Measurements from ENCODE around the gene GNG12.

GNG12 gene

DNA sequence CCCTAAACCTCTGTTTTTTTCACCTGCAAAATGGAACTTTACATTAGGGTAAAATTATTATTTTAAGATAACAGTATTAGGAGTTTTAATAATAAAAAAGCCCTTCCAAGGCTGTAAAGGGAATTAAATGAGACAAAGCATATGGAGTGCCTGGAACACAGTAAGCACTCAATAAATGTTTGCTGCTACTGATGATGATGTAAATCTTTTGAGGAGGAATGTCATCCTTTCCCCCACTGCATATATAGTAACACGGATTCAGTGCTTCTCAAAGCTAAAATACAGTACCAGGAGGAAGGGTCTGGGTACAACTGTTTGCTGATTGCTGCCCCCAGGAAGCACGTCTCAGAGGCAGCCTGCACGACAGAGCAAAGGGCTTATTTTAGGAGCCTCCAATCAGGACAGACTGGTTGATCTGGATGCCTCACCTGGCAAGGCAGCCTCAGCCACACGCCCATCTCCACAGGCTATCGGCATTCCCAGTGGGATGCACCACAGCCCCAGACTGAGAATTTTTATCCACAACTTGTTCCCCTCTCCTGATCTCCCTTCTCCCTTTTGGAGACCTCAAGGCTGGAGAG is 83.9 kb downstream of the GNG12 start:
- Histone ChIP-seq H3K9ac (ENCODE audit: low read depth in 1 of 2, low read length in 2 of 2) (peak overlapping the region; percentile 6 to 30), H3K4me1 (ENCODE audit: control insufficient read depth in 1 of 2, insufficient read depth in 2 of 2, low read length in 2 of 2) (peaks cover 43 to 48% of the 10 kb centered on the region in 2 donors), H3K9me3 (ENCODE audit: control insufficient read depth in 1 of 2, low read length in 2 of 2) (no peaks in the 10 kb centered on the region), H3K4me3 (ENCODE audit: low read depth in 1 of 2, low read length in 2 of 2) (no peak overlapping the region), H3K36me3 (ENCODE audit: control insufficient read depth in 1 of 2, insufficient read depth in 2 of 2, low read length in 2 of 2) (no peaks in the 10 kb centered on the region), H3K27ac (ENCODE audit: low read depth, low read length) (peak overlapping the region; percentile 63), H3K27me3 (ENCODE audit: control insufficient read depth in 1 of 2, insufficient read depth in 2 of 2, low read length in 2 of 2) (no peaks in the 10 kb centered on the region)

GRCh38 chr1:67748630-67749029 is 84.6 kb downstream of the GNG12 start:
- Histone ChIP-seq H3K9ac (ENCODE audit: low read depth in 1 of 2, low read length in 2 of 2) (peak overlapping the region; percentile 16 to 20), H3K36me3 (ENCODE audit: control insufficient read depth in 1 of 2, insufficient read depth in 2 of 2, low read length in 2 of 2) (no peaks in the 10 kb centered on the region), H3K4me3 (ENCODE audit: low read depth in 1 of 2, low read length in 2 of 2) (peak overlapping the region; percentile 37 to 41), H3K27ac (ENCODE audit: low read depth, low read length) (no peak overlapping the region), H3K27me3 (ENCODE audit: control insufficient read depth in 1 of 2, insufficient read depth in 2 of 2, low read length in 2 of 2) (no peaks in the 10 kb centered on the region), H3K4me1 (ENCODE audit: control insufficient read depth in 1 of 2, insufficient read depth in 2 of 2, low read length in 2 of 2) (peaks cover 38 to 45% of the 10 kb centered on the region in 2 donors), H3K9me3 (ENCODE audit: control insufficient read depth in 1 of 2, low read length in 2 of 2) (no peaks in the 10 kb centered on the region)

GRCh38 chr1:67747671-67748546 is 85.4 kb downstream of the GNG12 start:
- Histone ChIP-seq H3K9ac (ENCODE audit: low read depth in 1 of 2, low read length in 2 of 2) (peak overlapping the region in 1 of 2 donors; percentile 20), H3K4me1 (ENCODE audit: control insufficient read depth in 1 of 2, insufficient read depth in 2 of 2, low read length in 2 of 2) (peaks cover 36 to 53% of the 10 kb centered on the region in 2 donors), H3K27me3 (ENCODE audit: control insufficient read depth in 1 of 2, insufficient read depth in 2 of 2, low read length in 2 of 2) (no peaks in the 10 kb centered on the region), H3K9me3 (ENCODE audit: control insufficient read depth in 1 of 2, low read length in 2 of 2) (no peaks in the 10 kb centered on the region), H3K4me3 (ENCODE audit: low read depth in 1 of 2, low read length in 2 of 2) (peak overlapping the region; percentile 37 to 41), H3K27ac (ENCODE audit: low read depth, low read length) (no peak overlapping the region), H3K36me3 (ENCODE audit: control insufficient read depth in 1 of 2, insufficient read depth in 2 of 2, low read length in 2 of 2) (no peaks in the 10 kb centered on the region)

GRCh38 chr1:67745875-67746698 is 87.2 kb downstream of the GNG12 start:
- Histone ChIP-seq H3K36me3 (ENCODE audit: control insufficient read depth in 1 of 2, insufficient read depth in 2 of 2, low read length in 2 of 2) (no peaks in the 10 kb centered on the region), H3K27me3 (ENCODE audit: control insufficient read depth in 1 of 2, insufficient read depth in 2 of 2, low read length in 2 of 2) (no peaks in the 10 kb centered on the region), H3K4me1 (ENCODE audit: control insufficient read depth in 1 of 2, insufficient read depth in 2 of 2, low read length in 2 of 2) (peaks cover 46 to 64% of the 10 kb centered on the region in 2 donors), H3K27ac (ENCODE audit: low read depth, low read length) (no peak overlapping the region), H3K9me3 (ENCODE audit: control insufficient read depth in 1 of 2, low read length in 2 of 2) (no peaks in the 10 kb centered on the region), H3K9ac (ENCODE audit: low read depth in 1 of 2, low read length in 2 of 2) (no peak overlapping the region), H3K4me3 (ENCODE audit: low read depth in 1 of 2, low read length in 2 of 2) (no peak overlapping the region)

GRCh38 chr1:67743072-67743725 is 90.1 kb downstream of the GNG12 start:
- Histone ChIP-seq H3K27me3 (ENCODE audit: control insufficient read depth in 1 of 2, insufficient read depth in 2 of 2, low read length in 2 of 2) (no peaks in the 10 kb centered on the region), H3K9ac (ENCODE audit: low read depth in 1 of 2, low read length in 2 of 2) (no peak overlapping the region), H3K36me3 (ENCODE audit: control insufficient read depth in 1 of 2, insufficient read depth in 2 of 2, low read length in 2 of 2) (no peaks in the 10 kb centered on the region), H3K27ac (ENCODE audit: low read depth, low read length) (no peak overlapping the region), H3K4me3 (ENCODE audit: low read depth in 1 of 2, low read length in 2 of 2) (no peak overlapping the region), H3K4me1 (ENCODE audit: control insufficient read depth in 1 of 2, insufficient read depth in 2 of 2, low read length in 2 of 2) (peaks cover 33 to 58% of the 10 kb centered on the region in 2 donors), H3K9me3 (ENCODE audit: control insufficient read depth in 1 of 2, low read length in 2 of 2) (no peaks in the 10 kb centered on the region)

DNA sequence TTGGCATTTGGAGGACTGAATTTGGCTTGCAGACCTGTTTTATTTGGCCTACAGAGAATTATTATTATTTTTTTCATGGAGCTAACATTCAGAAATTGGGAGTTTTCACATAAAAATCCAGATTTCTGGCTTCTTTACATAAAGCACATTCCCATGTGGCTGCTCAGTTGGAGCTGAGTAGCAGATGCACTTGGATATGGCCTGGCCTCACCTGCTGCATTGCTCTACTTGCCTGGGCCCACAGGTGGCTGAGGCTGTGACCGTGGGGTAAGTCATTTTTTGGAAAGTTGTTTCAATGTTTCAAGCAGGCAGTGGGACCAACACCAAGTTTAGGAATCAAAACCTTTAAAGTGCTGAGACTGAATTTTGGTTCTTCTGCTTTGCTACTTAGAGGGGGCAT is 91.5 kb downstream of the GNG12 start:
- H3K27ac ChIP-seq (ENCODE audit: low read depth, low read length) = no peak overlapping the region
- no peaks in the 10 kb centered on the region for H3K9me3 ChIP-seq (ENCODE audit: control insufficient read depth in 1 of 2, low read length in 2 of 2)
- no peak overlapping the region for H3K4me3 ChIP-seq (ENCODE audit: low read depth in 1 of 2, low read length in 2 of 2)
- H3K4me1 ChIP-seq (ENCODE audit: control insufficient read depth in 1 of 2, insufficient read depth in 2 of 2, low read length in 2 of 2) = peaks cover 33 to 58% of the 10 kb centered on the region in 2 donors
- H3K27me3 ChIP-seq (ENCODE audit: control insufficient read depth in 1 of 2, insufficient read depth in 2 of 2, low read length in 2 of 2) = no peaks in the 10 kb centered on the region
- no peaks in the 10 kb centered on the region for H3K36me3 ChIP-seq (ENCODE audit: control insufficient read depth in 1 of 2, insufficient read depth in 2 of 2, low read length in 2 of 2)
- H3K9ac ChIP-seq (ENCODE audit: low read depth in 1 of 2, low read length in 2 of 2) = no peak overlapping the region

- no peaks in the 10 kb centered on the region for H3K36me3 ChIP-seq (ENCODE audit: control insufficient read depth in 1 of 2, insufficient read depth in 2 of 2, low read length in 2 of 2)
- H3K4me1 ChIP-seq (ENCODE audit: control insufficient read depth in 1 of 2, insufficient read depth in 2 of 2, low read length in 2 of 2) = peaks cover 39 to 58% of the 10 kb centered on the region in 2 donors
- H3K4me3 ChIP-seq (ENCODE audit: low read depth in 1 of 2, low read length in 2 of 2) = no peak overlapping the region
- H3K27ac ChIP-seq (ENCODE audit: low read depth, low read length) = no peak overlapping the region
- no peaks in the 10 kb centered on the region for H3K9me3 ChIP-seq (ENCODE audit: control insufficient read depth in 1 of 2, low read length in 2 of 2)
- H3K9ac ChIP-seq (ENCODE audit: low read depth in 1 of 2, low read length in 2 of 2) = no peak overlapping the region
- H3K27me3 ChIP-seq (ENCODE audit: control insufficient read depth in 1 of 2, insufficient read depth in 2 of 2, low read length in 2 of 2) = no peaks in the 10 kb centered on the region
Measured at GRCh38 chr1:67741121-67741520, 92.1 kb downstream of the GNG12 start.

DNA sequence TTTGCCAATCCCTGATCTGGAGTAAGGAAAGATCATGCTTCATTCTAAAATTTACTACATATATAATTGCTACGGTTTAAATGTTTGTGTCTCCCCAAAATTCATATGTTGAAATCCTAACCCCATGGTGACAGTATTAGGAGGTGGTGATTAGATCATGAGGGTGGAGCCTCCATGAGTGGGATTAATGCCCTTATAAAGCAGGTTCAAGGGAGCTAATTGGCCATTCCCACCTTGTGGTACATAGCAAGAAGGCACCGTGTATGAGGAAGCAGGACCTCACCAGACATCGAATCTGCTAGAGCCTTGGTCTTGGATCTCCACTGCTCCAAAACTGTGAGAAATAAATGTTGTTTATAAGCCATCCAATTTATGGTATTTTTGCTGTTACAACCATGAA is 92.7 kb downstream of the GNG12 start:
- H3K27ac ChIP-seq (ENCODE audit: low read depth, low read length) = no peak overlapping the region
- peaks cover 45 to 58% of the 10 kb centered on the region in 2 donors for H3K4me1 ChIP-seq (ENCODE audit: control insufficient read depth in 1 of 2, insufficient read depth in 2 of 2, low read length in 2 of 2)
- no peaks in the 10 kb centered on the region for H3K36me3 ChIP-seq (ENCODE audit: control insufficient read depth in 1 of 2, insufficient read depth in 2 of 2, low read length in 2 of 2)
- H3K4me3 ChIP-seq (ENCODE audit: low read depth in 1 of 2, low read length in 2 of 2) = no peak overlapping the region
- H3K9ac ChIP-seq (ENCODE audit: low read depth in 1 of 2, low read length in 2 of 2) = no peak overlapping the region
- H3K9me3 ChIP-seq (ENCODE audit: control insufficient read depth in 1 of 2, low read length in 2 of 2) = no peaks in the 10 kb centered on the region
- no peaks in the 10 kb centered on the region for H3K27me3 ChIP-seq (ENCODE audit: control insufficient read depth in 1 of 2, insufficient read depth in 2 of 2, low read length in 2 of 2)

DNA sequence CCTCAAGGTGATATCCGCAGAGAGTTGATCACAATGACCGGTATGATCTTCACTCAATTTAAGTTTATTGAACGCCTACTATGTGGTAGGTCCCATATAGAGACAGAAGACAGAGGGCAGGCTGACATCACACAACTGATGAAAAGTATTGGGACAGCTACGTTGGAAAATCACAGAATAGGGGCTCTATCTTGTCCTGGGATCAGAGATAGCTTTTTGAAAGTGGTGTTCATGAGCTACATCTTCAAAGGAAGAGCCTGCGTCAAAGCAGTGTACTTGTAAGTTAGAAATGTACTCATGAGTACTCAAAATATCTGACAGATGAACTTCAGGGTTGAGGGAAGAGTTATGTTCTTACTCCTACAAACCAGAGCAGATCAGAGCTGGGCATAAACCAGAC is 93.9 kb downstream of the GNG12 start:
- Histone ChIP-seq H3K4me1 (ENCODE audit: control insufficient read depth in 1 of 2, insufficient read depth in 2 of 2, low read length in 2 of 2) (peaks cover 45 to 63% of the 10 kb centered on the region in 2 donors), H3K27ac (ENCODE audit: low read depth, low read length) (no peak overlapping the region), H3K27me3 (ENCODE audit: control insufficient read depth in 1 of 2, insufficient read depth in 2 of 2, low read length in 2 of 2) (no peaks in the 10 kb centered on the region), H3K9me3 (ENCODE audit: control insufficient read depth in 1 of 2, low read length in 2 of 2) (no peaks in the 10 kb centered on the region), H3K9ac (ENCODE audit: low read depth in 1 of 2, low read length in 2 of 2) (no peak overlapping the region), H3K4me3 (ENCODE audit: low read depth in 1 of 2, low read length in 2 of 2) (no peak overlapping the region), H3K36me3 (ENCODE audit: control insufficient read depth in 1 of 2, insufficient read depth in 2 of 2, low read length in 2 of 2) (no peaks in the 10 kb centered on the region)

Data from duodenal mucosa (tissue), 2 donors.